ENCODE data around the gene SPTLC2.

The SPTLC2 gene

GRCh38 chr14:77457522-77458248, 158.8 kb downstream of the SPTLC2 start, which contains the start of the genes AHSA1 and VIPAS39:
Gene AHSA1 (plus strand): TSS chr14:77458093. CDS start chr14:77458190, 97 bp downstream.
Gene VIPAS39 (minus strand): TSS chr14:77457601. CDS start chr14:77454102, 3,499 bp downstream.
- DNase-seq, result peak; percentile 97

GRCh38 chr14:77457115-77457521, 159.3 kb downstream of the SPTLC2 start:
- DNase-seq, result no peak
